ENCODE measurements around the gene THRB. TPM values are rescaled to one million over a fixed set of nuclear protein-coding genes. Genes with fewer than 3 reads are reported as not detected.
"Not testable (repeated sequence)": the region's sequence is repeated elsewhere in the genome, so short reads cannot be mapped to it uniquely, and the experiment has no call there.

Gene THRB
- polyA plus RNA-seq, 4 donors = 4.1 to 26.5 (median 24.4) TPM

- no peak for DNase-seq (ENCODE audit: low read depth in 4 of 4, low spot score in 3 of 4)
These were observed 357.9 kb downstream of the THRB start for GRCh38 chr3:24136624-24137310.

GRCh38 chr3:24135280-24135679, 359.4 kb downstream of the THRB start:
- DNase-seq (ENCODE audit: low read depth in 4 of 4, low spot score in 3 of 4) = no peak

GRCh38 chr3:24133942-24134341, 360.7 kb downstream of the THRB start:
- DNase-seq (ENCODE audit: low read depth in 4 of 4, low spot score in 3 of 4) = no peak

DNA sequence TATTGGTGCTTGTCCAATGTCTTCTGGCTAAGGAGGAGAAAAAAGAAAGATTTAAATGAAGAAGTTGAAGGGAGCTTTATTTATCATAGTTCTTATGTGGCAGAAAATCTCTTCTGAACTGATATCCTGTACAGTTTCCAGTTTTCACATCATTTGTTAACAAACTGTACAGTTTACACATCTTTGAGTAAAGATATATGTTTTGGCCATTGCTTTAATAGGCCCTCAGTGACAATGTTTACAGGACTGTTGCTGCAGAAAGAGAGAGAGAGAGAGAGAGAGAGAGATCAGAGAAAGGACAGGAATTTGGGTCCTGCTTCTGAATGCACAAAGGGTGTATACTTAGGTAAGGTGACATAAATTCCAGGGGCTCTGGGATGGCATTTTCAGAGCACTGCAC, 361.2 kb downstream of the THRB start:
- DNase-seq (ENCODE audit: low read depth in 4 of 4, low spot score in 3 of 4) = no peak

- DNase-seq (ENCODE audit: low read depth in 4 of 4, low spot score in 3 of 4) = no peak
These were observed 365.1 kb downstream of the THRB start for GRCh38 chr3:24129549-24129948.

- DNase-seq (ENCODE audit: low read depth in 4 of 4, low spot score in 3 of 4) = no peak
These were observed 366.2 kb downstream of the THRB start for GRCh38 chr3:24128199-24129005.

DNA sequence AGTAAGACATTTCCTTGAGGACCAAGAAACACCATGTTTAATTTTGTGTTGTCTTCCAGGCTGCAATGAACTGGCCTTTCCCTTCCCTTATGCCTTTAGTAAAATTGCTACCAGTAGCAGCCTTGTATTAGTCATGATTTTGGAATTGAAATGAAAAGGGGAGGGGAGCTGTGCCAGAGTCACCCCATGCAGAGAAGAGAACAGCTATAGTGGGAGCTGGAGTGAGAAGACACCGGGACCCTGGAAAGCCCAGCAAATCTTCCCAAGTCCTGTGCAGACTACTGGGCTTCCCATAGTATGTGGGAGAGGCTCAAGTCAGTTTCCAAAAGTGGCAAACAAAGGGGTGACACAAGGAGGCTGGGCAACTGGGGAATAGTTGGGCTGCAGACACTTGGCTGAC, 371.1 kb downstream of the THRB start:
- no peak for DNase-seq (ENCODE audit: low read depth in 4 of 4, low spot score in 3 of 4)

- DNase-seq (ENCODE audit: low read depth in 4 of 4, low spot score in 3 of 4) = no peak
These were observed 374.2 kb downstream of the THRB start for GRCh38 chr3:24120434-24120833.

DNA sequence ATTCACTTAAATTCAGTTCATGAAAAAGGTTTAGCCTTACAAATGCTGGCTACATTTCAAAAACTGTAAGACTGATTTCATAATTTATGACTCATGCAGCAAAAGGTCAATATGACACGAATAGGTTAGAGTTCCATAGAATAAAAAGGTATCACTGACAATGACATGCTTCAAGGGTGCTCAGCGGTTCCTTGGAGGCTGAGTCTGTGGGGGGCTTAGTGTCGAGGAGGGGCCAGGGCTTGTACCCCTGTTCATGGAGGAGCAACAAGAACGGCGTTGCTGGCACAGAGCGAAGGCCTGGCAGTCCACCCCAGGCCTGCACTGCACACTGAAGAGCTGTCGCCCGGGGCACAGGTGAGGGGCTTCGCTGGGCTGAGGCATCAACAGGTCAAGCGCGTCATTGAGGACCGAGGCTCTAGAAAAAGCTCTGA, 375.3 kb downstream of the THRB start:
- DNase-seq (ENCODE audit: low read depth in 4 of 4, low spot score in 3 of 4) = no peak

GRCh38 chr3:24117508-24117907, 377.1 kb downstream of the THRB start:
- DNase-seq (ENCODE audit: low read depth in 4 of 4, low spot score in 3 of 4) = no peak

- DNase-seq (ENCODE audit: low read depth in 4 of 4, low spot score in 3 of 4) = no peak
These were observed 382.9 kb downstream of the THRB start for GRCh38 chr3:24111711-24112110.

GRCh38 chr3:24110051-24110450, 384.6 kb downstream of the THRB start:
- no peak for DNase-seq (ENCODE audit: low read depth in 4 of 4, low spot score in 3 of 4)

- no peak for DNase-seq (ENCODE audit: low read depth in 4 of 4, low spot score in 3 of 4)
These were observed 392.9 kb downstream of the THRB start for GRCh38 chr3:24101676-24102168.

DNA sequence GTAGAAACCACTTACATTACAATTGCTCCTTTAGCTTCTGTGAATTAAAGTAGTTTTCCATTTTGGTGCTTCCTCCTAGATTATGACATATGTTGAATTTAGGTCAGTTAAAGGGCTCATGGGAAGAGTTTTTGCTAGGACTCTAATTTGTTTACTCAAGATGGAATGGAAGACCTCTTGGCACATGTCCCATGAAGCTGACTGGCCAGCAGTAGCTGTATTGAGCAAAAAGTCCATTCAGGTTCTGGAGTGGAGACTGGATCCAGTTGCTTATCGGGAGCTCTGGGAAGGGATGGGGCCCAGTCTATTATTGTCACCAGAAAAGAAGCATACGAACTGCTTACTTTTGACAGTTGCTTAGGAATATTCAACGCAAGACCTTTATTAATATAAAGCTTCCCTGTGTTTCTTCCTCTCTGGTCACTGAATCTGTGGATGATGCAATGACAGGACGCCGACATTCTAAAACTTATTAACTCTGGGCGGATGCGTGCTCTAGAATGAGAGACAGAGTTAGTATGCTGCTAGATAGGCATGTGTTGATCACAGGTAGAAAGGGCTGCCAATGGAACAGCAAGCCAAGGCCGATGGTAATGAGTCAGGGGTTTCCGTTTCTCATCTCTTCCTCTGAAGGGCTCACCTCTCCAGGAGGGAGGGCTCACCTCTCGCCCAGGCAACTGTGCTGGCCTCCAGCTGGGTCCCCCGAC, 393.8 kb downstream of the THRB start:
- DNase-seq (ENCODE audit: low read depth in 4 of 4, low spot score in 3 of 4) = no peak

GRCh38 chr3:24096695-24097290, 397.9 kb downstream of the THRB start:
- DNase-seq (ENCODE audit: low read depth in 4 of 4, low spot score in 3 of 4) = no peak

DNA sequence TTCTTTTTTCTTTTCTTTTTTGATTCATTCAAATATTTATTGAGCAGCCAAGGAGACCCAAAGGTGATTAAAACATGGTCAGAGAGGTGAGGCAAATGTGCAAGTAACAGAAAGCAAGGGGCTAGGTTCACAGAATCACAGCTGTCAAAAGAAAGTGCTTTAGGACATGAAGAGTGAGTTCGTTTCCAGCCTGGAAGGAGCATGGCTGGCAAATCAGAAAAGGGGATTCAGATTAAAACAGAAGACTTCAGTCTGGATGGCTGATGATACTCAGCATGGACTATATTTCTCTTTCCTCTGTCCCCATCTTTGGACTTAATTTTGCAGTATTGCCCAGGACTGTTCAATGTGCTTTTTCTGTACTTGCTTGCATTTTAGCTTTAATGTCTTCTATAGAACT, 398.4 kb downstream of the THRB start:
- DNase-seq (ENCODE audit: low read depth in 4 of 4, low spot score in 3 of 4) = no peak

DNA sequence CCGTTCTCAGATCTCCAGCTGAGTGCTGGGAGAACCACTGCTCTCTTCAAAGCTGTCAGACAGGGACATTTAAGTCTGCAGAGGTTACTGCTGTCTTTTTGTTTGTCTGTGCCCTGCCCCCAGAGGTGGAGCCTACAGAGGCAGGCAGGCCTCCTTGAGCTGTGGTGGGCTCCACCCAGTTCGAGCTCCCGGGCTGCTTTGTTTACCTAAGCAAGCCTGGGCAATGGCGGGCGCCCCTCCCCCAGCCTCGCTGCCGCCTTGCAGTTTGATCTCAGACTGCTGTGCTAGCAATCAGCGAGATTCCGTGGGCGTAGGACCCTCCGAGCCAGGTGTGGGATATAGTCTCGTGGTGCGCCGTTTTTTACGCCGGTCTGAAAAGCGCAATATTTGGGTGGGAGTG, 399.8 kb downstream of the THRB start:
- DNase-seq (ENCODE audit: low read depth in 4 of 4, low spot score in 3 of 4) = not testable (repeated sequence)

GRCh38 chr3:24088782-24089181, 405.9 kb downstream of the THRB start:
- DNase-seq (ENCODE audit: low read depth in 4 of 4, low spot score in 3 of 4) = no peak

DNA sequence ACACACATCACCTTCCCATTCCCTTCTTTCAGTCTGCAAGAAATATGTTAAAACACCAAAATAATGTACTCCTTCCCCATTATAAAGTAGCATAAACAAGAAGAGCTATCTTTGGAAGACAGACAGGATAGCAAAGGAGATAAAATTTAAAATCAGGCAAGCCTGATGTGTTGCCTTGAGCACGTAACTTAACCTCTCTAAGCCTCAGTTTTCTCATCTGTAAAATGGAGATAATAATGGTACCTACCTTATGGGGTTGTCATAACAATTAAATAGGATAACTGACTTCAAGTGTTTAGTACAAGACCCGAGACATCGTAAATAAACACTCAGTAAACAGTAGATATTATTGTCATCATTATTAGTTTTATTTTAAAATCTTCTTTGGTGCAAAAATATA, 407.2 kb downstream of the THRB start:
- no peak for DNase-seq (ENCODE audit: low read depth in 4 of 4, low spot score in 3 of 4)

- no peak for DNase-seq (ENCODE audit: low read depth in 4 of 4, low spot score in 3 of 4)
These were observed 407.8 kb downstream of the THRB start for GRCh38 chr3:24086617-24087404.
